Measurements from ENCODE around the gene MTSS2.

Gene MTSS2

GRCh38 chr16:70683146-70683944, 2.5 kb downstream of the MTSS2 start:
- H3K27me3 ChIP-seq (ENCODE audit: insufficient read depth, low read length), result no peaks in the 10 kb centered on the region
- H3K36me3 ChIP-seq (ENCODE audit: insufficient read depth, low read length), result peaks cover 17% of the 10 kb centered on the region
- no peaks in the 10 kb centered on the region for H3K9me3 ChIP-seq (ENCODE audit: low read length)
- H3K4me3 ChIP-seq (ENCODE audit: low read length), result no peak overlapping the region
- H2AFZ ChIP-seq (ENCODE audit: low read depth, low read length), result no peak overlapping the region
- peaks cover 34% of the 10 kb centered on the region for H3K4me1 ChIP-seq (ENCODE audit: insufficient read depth, low read length)

DNA sequence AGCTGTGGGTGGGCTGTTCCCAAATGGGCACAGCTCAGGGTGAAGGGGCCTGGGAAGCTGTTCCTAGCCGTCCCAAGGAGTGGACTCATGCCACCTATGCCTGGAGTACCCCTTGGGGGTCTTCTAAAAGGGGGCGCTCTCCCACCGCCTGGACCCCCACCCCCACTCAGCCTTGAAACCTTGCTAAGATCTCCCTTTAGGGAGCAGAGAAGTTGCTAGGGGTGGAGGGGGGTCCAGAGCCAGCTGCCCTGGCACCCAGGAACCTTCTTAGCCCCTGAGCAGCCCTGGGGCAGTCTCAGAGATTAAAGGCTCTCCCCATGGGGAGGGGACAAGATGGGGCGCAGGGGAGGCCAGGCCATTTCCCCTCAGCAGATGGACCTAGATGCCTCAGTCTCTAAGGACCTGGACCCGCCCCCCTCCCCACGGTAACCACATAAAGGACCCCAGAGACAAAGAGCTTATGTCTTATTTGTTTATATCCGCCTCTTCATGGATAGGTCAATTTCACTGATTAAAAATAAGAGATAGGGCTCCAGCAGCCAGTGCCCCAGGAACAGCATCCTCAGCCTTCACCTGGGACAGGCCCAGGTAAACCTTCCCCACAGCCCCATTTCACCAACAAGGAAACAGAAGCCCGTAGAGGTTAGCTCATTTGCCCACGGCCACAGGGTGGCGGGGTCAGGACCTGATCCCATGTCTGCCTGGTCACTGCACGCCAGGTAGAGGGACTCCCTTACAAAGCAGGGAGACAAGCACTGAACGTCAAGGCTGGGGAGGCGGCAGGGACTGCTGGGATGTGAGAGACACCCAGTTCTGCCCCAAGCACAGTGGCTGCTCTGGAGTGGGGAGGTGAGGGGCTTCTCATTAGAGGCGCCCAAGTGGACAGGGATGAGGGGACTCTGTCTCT, 3.4 kb downstream of the MTSS2 start:
- no peak overlapping the region for H3K4me3 ChIP-seq (ENCODE audit: low read length)
- no peak overlapping the region for H2AFZ ChIP-seq (ENCODE audit: low read depth, low read length)
- H3K9me3 ChIP-seq (ENCODE audit: low read length), result no peaks in the 10 kb centered on the region
- no peaks in the 10 kb centered on the region for H3K27me3 ChIP-seq (ENCODE audit: insufficient read depth, low read length)
- H3K36me3 ChIP-seq (ENCODE audit: insufficient read depth, low read length), result peaks cover 26% of the 10 kb centered on the region
- H3K4me1 ChIP-seq (ENCODE audit: insufficient read depth, low read length), result peaks cover 32% of the 10 kb centered on the region

DNA sequence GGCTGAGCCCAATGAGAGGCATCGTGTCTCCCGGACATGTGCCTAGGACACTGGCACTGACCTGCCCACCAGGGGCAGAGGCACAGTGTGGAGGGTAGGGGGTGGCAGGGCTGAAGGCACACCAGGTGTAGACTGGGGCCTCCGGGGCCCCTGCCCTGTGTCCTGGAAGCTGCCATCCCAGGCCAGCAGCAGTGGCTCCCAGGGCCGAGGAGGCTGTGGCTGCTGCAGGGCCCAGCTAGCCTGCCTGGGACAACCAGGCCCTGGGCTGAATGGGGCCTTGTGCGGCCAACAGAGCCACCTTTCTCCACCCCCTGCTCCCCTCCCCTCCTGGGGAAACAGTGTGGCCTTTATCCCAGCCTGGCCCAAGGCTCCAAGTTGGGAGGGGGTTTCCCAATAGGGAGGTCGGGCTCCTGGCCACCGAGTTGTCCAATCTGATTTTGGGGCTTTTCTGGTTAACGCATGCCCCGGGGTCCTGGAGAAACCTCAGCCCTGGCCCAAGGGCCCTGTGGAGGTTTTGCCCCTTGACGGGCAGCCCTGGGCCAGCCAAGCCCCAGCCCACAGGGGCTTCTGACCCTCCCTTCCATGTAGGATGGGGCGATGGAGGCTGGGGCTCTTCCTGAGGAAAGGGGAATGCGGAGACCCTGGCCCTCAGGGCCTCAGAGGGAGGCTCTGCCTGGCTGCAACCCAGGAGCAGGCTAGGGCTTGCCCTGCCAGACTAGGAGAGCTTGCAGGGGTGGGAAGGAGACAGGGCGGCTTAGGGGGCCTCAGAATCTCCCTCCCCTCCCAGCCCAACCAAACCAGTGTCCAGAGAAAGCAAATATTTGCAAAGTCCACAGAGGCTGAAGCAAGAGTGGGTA, 4.2 kb downstream of the MTSS2 start:
- Histone ChIP-seq H3K36me3 (ENCODE audit: insufficient read depth, low read length) (peaks cover 32% of the 10 kb centered on the region), H3K27me3 (ENCODE audit: insufficient read depth, low read length) (no peaks in the 10 kb centered on the region), H3K4me1 (ENCODE audit: insufficient read depth, low read length) (peaks cover 23% of the 10 kb centered on the region), H2AFZ (ENCODE audit: low read depth, low read length) (no peak overlapping the region), H3K4me3 (ENCODE audit: low read length) (no peak overlapping the region), H3K9me3 (ENCODE audit: low read length) (no peaks in the 10 kb centered on the region)

- no peaks in the 10 kb centered on the region for H3K9me3 ChIP-seq (ENCODE audit: low read length)
- H3K4me3 ChIP-seq (ENCODE audit: low read length), result no peak overlapping the region
- no peak overlapping the region for H2AFZ ChIP-seq (ENCODE audit: low read depth, low read length)
- peaks cover 39% of the 10 kb centered on the region for H3K36me3 ChIP-seq (ENCODE audit: insufficient read depth, low read length)
- no peaks in the 10 kb centered on the region for H3K27me3 ChIP-seq (ENCODE audit: insufficient read depth, low read length)
- H3K4me1 ChIP-seq (ENCODE audit: insufficient read depth, low read length), result peaks cover 18% of the 10 kb centered on the region
Observed at GRCh38 chr16:70680495-70681381, 5.1 kb downstream of the MTSS2 start.

DNA sequence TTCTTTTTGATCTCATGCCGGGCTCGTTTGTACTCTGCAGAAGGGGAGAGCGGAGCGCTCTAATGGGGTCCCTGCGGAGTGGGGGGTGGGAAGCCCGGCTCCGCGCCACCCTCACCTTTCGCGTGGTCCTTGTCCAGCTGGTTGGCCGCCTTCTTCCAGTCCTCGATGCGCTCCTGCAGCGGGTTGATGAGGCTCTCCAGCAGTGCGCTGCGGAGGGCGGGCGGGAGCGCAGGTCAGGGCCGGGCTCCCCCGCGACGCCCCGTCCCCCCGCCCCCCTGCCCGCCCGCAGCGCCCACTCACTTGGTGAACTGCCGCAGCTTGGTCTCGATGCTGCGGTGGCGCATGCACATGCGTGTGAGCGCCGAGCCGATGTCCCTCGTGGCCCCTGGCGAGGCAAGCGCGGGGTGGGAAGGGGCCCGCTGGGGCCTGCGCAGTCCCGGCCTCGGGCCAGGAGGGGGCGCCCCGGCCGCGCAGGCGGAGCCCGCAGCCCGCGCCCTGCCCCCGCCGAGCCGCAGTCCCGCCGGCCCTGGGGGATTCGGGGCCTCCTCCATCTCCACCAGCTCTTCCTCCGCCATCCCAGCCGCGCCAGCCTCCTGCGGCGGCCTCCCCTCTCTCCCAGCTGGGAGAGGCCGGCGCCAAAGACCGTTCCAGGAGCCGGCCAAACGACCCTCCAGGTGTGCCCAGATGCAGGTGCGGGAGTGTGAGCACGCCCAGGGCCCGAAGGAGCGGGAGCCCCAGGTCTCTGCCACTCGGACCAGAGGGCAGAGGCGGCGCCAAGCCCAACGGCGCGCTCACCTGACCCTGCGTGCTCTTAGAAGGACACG, 6.0 kb downstream of the MTSS2 start:
- Histone ChIP-seq H2AFZ (ENCODE audit: low read depth, low read length) (no peak overlapping the region), H3K27me3 (ENCODE audit: insufficient read depth, low read length) (no peaks in the 10 kb centered on the region), H3K4me3 (ENCODE audit: low read length) (no peak overlapping the region), H3K36me3 (ENCODE audit: insufficient read depth, low read length) (peaks cover 47% of the 10 kb centered on the region), H3K4me1 (ENCODE audit: insufficient read depth, low read length) (peaks cover 17% of the 10 kb centered on the region), H3K9me3 (ENCODE audit: low read length) (no peaks in the 10 kb centered on the region)

- Histone ChIP-seq H2AFZ (ENCODE audit: low read depth, low read length) (no peak overlapping the region), H3K9me3 (ENCODE audit: low read length) (no peaks in the 10 kb centered on the region), H3K27me3 (ENCODE audit: insufficient read depth, low read length) (no peaks in the 10 kb centered on the region), H3K4me3 (ENCODE audit: low read length) (no peak overlapping the region), H3K4me1 (ENCODE audit: insufficient read depth, low read length) (peaks cover 11% of the 10 kb centered on the region), H3K36me3 (ENCODE audit: insufficient read depth, low read length) (peaks cover 55% of the 10 kb centered on the region)
Observed at GRCh38 chr16:70678898-70679670, 6.8 kb downstream of the MTSS2 start.

DNA sequence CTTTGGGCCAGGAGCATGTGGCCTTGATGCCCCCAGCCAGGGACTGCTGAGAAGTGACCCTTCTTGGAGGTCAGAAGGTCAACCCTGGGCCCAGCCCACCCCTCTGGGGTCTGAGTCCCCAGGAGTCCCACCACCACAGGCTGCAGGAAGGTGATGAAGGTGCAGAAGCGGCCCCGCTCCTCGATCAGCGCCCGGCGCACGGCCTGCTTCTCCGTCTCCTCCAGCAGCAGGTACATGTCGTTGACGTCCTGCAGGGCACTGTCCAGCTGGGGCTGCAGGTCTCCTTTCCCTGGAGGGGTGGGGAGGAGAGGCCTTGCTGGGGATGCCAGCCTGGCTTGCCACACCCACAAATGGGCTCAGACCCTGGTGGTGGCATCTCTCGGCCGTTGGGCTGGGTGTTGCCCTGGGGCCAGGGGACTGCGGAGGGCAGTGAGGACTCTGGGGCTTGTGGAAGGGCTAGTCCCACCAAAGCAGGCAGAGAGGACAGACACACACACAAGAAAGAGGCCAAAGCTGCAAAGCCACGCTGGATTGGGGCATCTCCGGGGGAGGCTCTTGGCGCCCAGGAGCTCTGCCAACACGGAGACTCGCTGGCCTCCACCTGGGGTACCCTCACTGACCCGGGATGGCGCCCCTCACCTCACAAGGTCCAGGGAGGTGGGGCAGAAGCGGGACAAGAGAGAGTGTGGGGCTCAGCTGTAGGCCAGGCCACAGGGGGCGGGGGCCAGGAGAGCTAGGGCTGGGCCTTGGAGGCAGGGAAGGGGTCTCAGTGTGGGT, 7.5 kb downstream of the MTSS2 start:
- H2AFZ ChIP-seq (ENCODE audit: low read depth, low read length), result no peak overlapping the region
- H3K36me3 ChIP-seq (ENCODE audit: insufficient read depth, low read length), result peaks cover 62% of the 10 kb centered on the region
- H3K4me3 ChIP-seq (ENCODE audit: low read length), result no peak overlapping the region
- H3K9me3 ChIP-seq (ENCODE audit: low read length), result no peaks in the 10 kb centered on the region
- no peaks in the 10 kb centered on the region for H3K27me3 ChIP-seq (ENCODE audit: insufficient read depth, low read length)
- peaks cover 11% of the 10 kb centered on the region for H3K4me1 ChIP-seq (ENCODE audit: insufficient read depth, low read length)

GRCh38 chr16:70677499-70678120, 8.2 kb downstream of the MTSS2 start:
- Histone ChIP-seq H2AFZ (ENCODE audit: low read depth, low read length) (no peak overlapping the region), H3K4me1 (ENCODE audit: insufficient read depth, low read length) (peaks cover 7% of the 10 kb centered on the region), H3K27me3 (ENCODE audit: insufficient read depth, low read length) (no peaks in the 10 kb centered on the region), H3K4me3 (ENCODE audit: low read length) (no peak overlapping the region), H3K36me3 (ENCODE audit: insufficient read depth, low read length) (peaks cover 69% of the 10 kb centered on the region), H3K9me3 (ENCODE audit: low read length) (no peaks in the 10 kb centered on the region)

DNA sequence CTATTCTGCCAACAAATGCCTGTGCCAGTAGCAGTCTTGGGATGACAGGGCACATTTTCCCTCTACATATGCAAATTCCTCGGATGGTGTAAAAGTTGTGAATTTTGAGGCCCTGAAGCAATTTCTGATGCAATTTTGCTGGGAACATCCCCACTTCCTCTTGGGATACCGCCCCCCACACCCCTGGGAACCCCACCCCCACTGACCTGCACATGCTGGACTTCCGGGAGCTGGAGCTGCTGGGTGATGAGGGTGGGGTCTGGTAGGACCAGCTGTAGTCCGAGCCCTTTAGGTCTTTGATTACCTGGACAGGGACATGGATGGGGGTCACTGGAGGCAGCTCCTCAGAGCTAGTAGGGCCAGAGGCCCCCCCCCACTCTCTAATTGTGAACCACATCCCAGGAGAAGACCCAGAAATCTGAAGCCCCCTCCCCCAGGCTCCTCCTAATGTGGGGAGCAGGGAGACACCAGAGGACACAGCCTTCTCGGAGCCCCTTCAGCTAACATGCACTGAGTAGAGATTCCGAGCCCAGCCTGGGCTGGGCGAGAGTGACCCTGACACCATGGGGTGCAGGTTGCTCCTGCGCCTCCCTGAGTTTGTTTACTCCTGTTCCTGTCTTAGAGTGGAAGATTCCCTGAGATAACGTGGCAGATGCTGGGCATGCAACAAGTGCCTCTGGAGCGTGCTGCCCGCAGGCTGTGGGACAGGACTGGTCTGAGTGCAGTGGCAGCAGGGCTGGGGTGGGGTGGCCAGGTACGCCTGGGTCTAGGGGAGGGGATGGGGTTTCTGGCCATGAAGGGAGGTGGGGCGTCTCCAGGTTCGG, 9.0 kb downstream of the MTSS2 start:
- Histone ChIP-seq H3K4me3 (ENCODE audit: low read length) (no peak overlapping the region), H3K4me1 (ENCODE audit: insufficient read depth, low read length) (peaks cover under 1% of the 10 kb centered on the region), H3K36me3 (ENCODE audit: insufficient read depth, low read length) (peaks cover 76% of the 10 kb centered on the region), H2AFZ (ENCODE audit: low read depth, low read length) (no peak overlapping the region), H3K27me3 (ENCODE audit: insufficient read depth, low read length) (no peaks in the 10 kb centered on the region), H3K9me3 (ENCODE audit: low read length) (no peaks in the 10 kb centered on the region)
